Suprapubic skin (tissue), 4 donors: ENCODE measurements around the gene NPTXR. TPM values are rescaled to one million over a fixed set of nuclear protein-coding genes. Genes with fewer than 3 reads are reported as not detected.

Experiments
- DNase-seq, 2 donors: peaks; one replicate each; pipeline ENCODE4 v3.0.0-alpha.2; 2019; ENCODE audit warnings: low spot score in 2 of 2
- H3K27ac ChIP-seq: fragments of 200-600 bp; sonication (generic); one replicate; pipeline ENCODE4 v1.5.1; 2019
- H3K27me3 ChIP-seq: fragments of 200-600 bp; sonication (generic); one replicate; pipeline ENCODE4 v1.5.1; 2019
- H3K36me3 ChIP-seq: fragments of 200-600 bp; sonication (generic); one replicate; pipeline ENCODE4 v1.5.1; 2019
- H3K4me1 ChIP-seq: fragments of 200-600 bp; sonication (generic); one replicate; pipeline ENCODE4 v1.5.1; 2019
- H3K4me3 ChIP-seq: fragments of 200-600 bp; sonication (generic); one replicate; pipeline ENCODE4 v1.5.1; 2019; ENCODE audit warnings: mild to moderate bottlenecking
- H3K9me3 ChIP-seq: fragments of 200-600 bp; sonication (generic); one replicate; pipeline ENCODE4 v1.5.1; 2019
- CTCF ChIP-seq, 2 donors: fragments of 200-600 bp in 1 of 2; fragments of 450-650 bp in 1 of 2; sonication (generic) in 1 of 2; IDR thresholded peaks; one replicate each; pipeline ENCODE4 v1.5.1; 2016 to 2019; ENCODE audit warnings: antibody characterized with exemption in 2 of 2, mild to moderate bottlenecking in 1 of 2, moderate library complexity in 1 of 2
- EP300 ChIP-seq: sonication (generic); formaldehyde crosslinking; IDR thresholded peaks from one replicate; pipeline ENCODE4 v1.6.1; 2017; ENCODE audit warnings: antibody characterized with exemption
- POLR2A ChIP-seq, 2 donors: fragments of 450-650 bp; IDR thresholded peaks; one replicate each; pipeline ENCODE4 v1.6.1; 2017; ENCODE audit warnings: antibody characterized with exemption in 2 of 2, mild to moderate bottlenecking in 2 of 2, moderate library complexity in 2 of 2
- POLR2AphosphoS5 ChIP-seq, 3 donors: sonication (generic); formaldehyde crosslinking; IDR thresholded peaks; one replicate each; pipeline ENCODE4 v1.6.1; 2017; ENCODE audit warnings: antibody characterized with exemption in 3 of 3
- WGBS: methylation state at CpG from one replicate; pipeline ENCODE4 v1.1.5; 2018; 5-methylcytosine and 5-hydroxymethylcytosine counted together
- total RNA-seq, 4 donors: library from RNA; depleted of rRNA; stranded (reverse); fragments of >200 nt; gene quantifications; one replicate each; pipeline ENCODE4 v1.1.0, GENCODE V29; 2016

Gene NPTXR
- total RNA-seq, 4 donors from 2014 or later, result 1.0 to 2.4 (median 2.1) TPM

- Histone ChIP-seq H3K36me3 (no peaks in the 10 kb centered on the region), H3K4me3 (no peak overlapping the region), H3K27me3 (peaks cover 11% of the 10 kb centered on the region), H3K27ac (no peak overlapping the region), H3K4me1 (no peaks in the 10 kb centered on the region), H3K9me3 (no peaks in the 10 kb centered on the region)
- DNase-seq, result no peak
- TF ChIP-seq POLR2A (IDR thresholded peaks at IDR 0.05) (no peak), POLR2AphosphoS5 (IDR thresholded peaks at IDR 0.05) (no peak), CTCF (IDR thresholded peaks at IDR 0.05) (no peak), EP300 (no peak)
- WGBS, result 71% methylated on average over 19 of the region's 19 CpGs
Measured at GRCh38 chr22:38835888-38836301, 7.9 kb downstream of the NPTXR start.

GRCh38 chr22:38834991-38835390 lies 8.8 kb downstream of the NPTXR start:
- WGBS, result 91% methylated on average over 5 of the region's 5 CpGs
- Histone ChIP-seq H3K36me3 (no peaks in the 10 kb centered on the region), H3K4me3 (no peak overlapping the region), H3K9me3 (no peaks in the 10 kb centered on the region), H3K27ac (no peak overlapping the region), H3K27me3 (peaks cover 5% of the 10 kb centered on the region), H3K4me1 (no peaks in the 10 kb centered on the region)
- DNase-seq, result no peak
- TF ChIP-seq CTCF (IDR thresholded peaks at IDR 0.05) (no peak), POLR2AphosphoS5 (IDR thresholded peaks at IDR 0.05) (no peak), POLR2A (IDR thresholded peaks at IDR 0.05) (no peak), EP300 (no peak)

- no peak for DNase-seq
- Histone ChIP-seq H3K36me3 (no peaks in the 10 kb centered on the region), H3K27ac (no peak overlapping the region), H3K4me1 (no peaks in the 10 kb centered on the region), H3K9me3 (no peaks in the 10 kb centered on the region), H3K4me3 (no peak overlapping the region), H3K27me3 (peaks cover 5% of the 10 kb centered on the region)
- 85% methylated on average over 13 of the region's 13 CpGs for WGBS
- TF ChIP-seq POLR2AphosphoS5 (IDR thresholded peaks at IDR 0.05) (no peak), EP300 (no peak)
Measured at GRCh38 chr22:38834215-38834953, 9.4 kb downstream of the NPTXR start.

- peaks cover 5% of the 10 kb centered on the region for H3K27me3 ChIP-seq
- TF ChIP-seq POLR2AphosphoS5 (IDR thresholded peaks at IDR 0.05) (no peak), CTCF (IDR thresholded peaks at IDR 0.05) (no peak), POLR2A (IDR thresholded peaks at IDR 0.05) (no peak), EP300 (no peak)
- H3K9me3 ChIP-seq, result no peaks in the 10 kb centered on the region
- no peak overlapping the region for H3K27ac ChIP-seq
- no peak overlapping the region for H3K4me3 ChIP-seq
- H3K36me3 ChIP-seq, result no peaks in the 10 kb centered on the region
- H3K4me1 ChIP-seq, result no peaks in the 10 kb centered on the region
- DNase-seq, result no peak
- 100% methylated on average over 2 of the region's 3 CpGs for WGBS
Measured at GRCh38 chr22:38833061-38833460, 10.8 kb downstream of the NPTXR start.

GRCh38 chr22:38832005-38832978 lies 11.5 kb downstream of the NPTXR start:
- no peaks in the 10 kb centered on the region for H3K9me3 ChIP-seq
- DNase-seq, result no peak
- no peaks in the 10 kb centered on the region for H3K4me1 ChIP-seq
- H3K36me3 ChIP-seq, result no peaks in the 10 kb centered on the region
- no peak overlapping the region for H3K4me3 ChIP-seq
- peaks cover 3% of the 10 kb centered on the region for H3K27me3 ChIP-seq
- no peak for TF ChIP-seq POLR2AphosphoS5 (IDR thresholded peaks at IDR 0.05)
- TF ChIP-seq CTCF (IDR thresholded peaks at IDR 0.05), result no peak
- TF ChIP-seq POLR2A (IDR thresholded peaks at IDR 0.05), result no peak
- no peak for TF ChIP-seq EP300
- H3K27ac ChIP-seq, result no peak overlapping the region
- 75% methylated on average over 16 of the region's 30 CpGs for WGBS
